ENCODE measurements around the gene TMEM51. TPM values are rescaled to one million over a fixed set of nuclear protein-coding genes. Genes with fewer than 3 reads are reported as not detected.

TMEM51 gene
- total and polyA plus RNA-seq, 2 of the 13 experiments (the other 11 are each of a cell fraction or from before 2014, with no cell fraction given) = 12.2 to 22.3 TPM

- Histone ChIP-seq H3K79me2 (ENCODE audit: insufficient read depth, low read length) (peaks cover 4% of the 10 kb centered on the region), H3K27ac (ENCODE audit: extremely low read length, insufficient read depth, low read length) (peak overlapping the region; percentile 52), H3K9ac (ENCODE audit: insufficient read depth, low read depth, low read length) (peak overlapping the region; percentile 19; the same call in 1 of the 2 replicates), H3K4me2 (ENCODE audit: low read depth, low read length) (peak overlapping the region; percentile 73), H3K9me3 (ENCODE audit: low read length) (no peaks in the 10 kb centered on the region), H2AFZ (ENCODE audit: low read length) (no peak overlapping the region), H3K4me3 (replicated peaks in 1 of 3; ENCODE audit: insufficient read depth in 1 of 3, low read depth in 2 of 3, low read length in 3 of 3) (peak overlapping the region; percentile 26 to 57 (median 35); a peak in 5 of 6 replicates), H4K20me1 (ENCODE audit: insufficient read depth, low read length) (no peaks in the 10 kb centered on the region), H3K36me3 (replicated peaks in 1 of 2; ENCODE audit: control insufficient read depth in 1 of 2, insufficient read depth in 2 of 2, low read length in 2 of 2) (no peaks in the 10 kb centered on the region), H3K4me1 (ENCODE audit: insufficient read depth, low read length) (peaks cover 66% of the 10 kb centered on the region), H3K27me3 (ENCODE audit: control insufficient read depth in 1 of 2, insufficient read depth in 2 of 2, low read length in 2 of 2) (no peaks in the 10 kb centered on the region)
- FAIRE-seq (peak; percentile 92), ATAC-seq (peak; percentile 99), DNase-seq (ENCODE audit: low spot score) (peak; percentile 96)
- no TSS peak for BruUV-seq (replicated peaks)
- 4% methylated on average over 5 of the region's 15 CpGs for WGBS (ENCODE audit: low lambda C conversion rate)
- ChIA-PET CTCF (ENCODE audit: low intra/inter-chr PET ratio, low total read pairs) (no interaction called here), POLR2A (interaction anchor here (0.8 to 2.0 kb wide), 2 partner anchors 11 to 121 kb away, joined by 3 to 12 read pairs; no protein-coding TSS in a partner anchor)
- intact Hi-C loops (cut with micrococcal nuclease; ENCODE audit: unreplicated experiment) (loop anchor here (1.0 kb wide), 1 partner anchor 11 kb away; no protein-coding TSS in a partner anchor), in situ Hi-C loops (cut with HindIII; ENCODE audit: extremely low pct_ligation_motif_present, low pct_unique_long_range_greater_than_20kb) (no loop called here)
- no peak for TF ChIP-seq ZNF652 (CRISPR knock-in tag; IDR thresholded peaks at IDR 0.05; ENCODE audit: borderline replicate concordance, low read depth)
- TF ChIP-seq CBFB (CRISPR knock-in tag; IDR thresholded peaks at IDR 0.05) = peak; percentile 54; the same call in 1 of the 2 replicates
- peak; percentile 38; the same call in 1 of the 2 replicates for TF ChIP-seq ZNF691 (CRISPR knock-in tag; IDR thresholded peaks at IDR 0.05; ENCODE audit: borderline replicate concordance, low read depth)
- peak; percentile 72; the same call in 1 of the 2 replicates for TF ChIP-seq HOXA3 (CRISPR knock-in tag; IDR thresholded peaks at IDR 0.05)
- TF ChIP-seq SP2 (CRISPR knock-in tag; IDR thresholded peaks at IDR 0.05) = no peak
- peak; percentile 71; the same call in 1 of the 2 replicates for TF ChIP-seq HOMEZ (CRISPR knock-in tag; IDR thresholded peaks at IDR 0.05; ENCODE audit: low read depth)
- TF ChIP-seq SIX1 (CRISPR knock-in tag; IDR thresholded peaks at IDR 0.05; ENCODE audit: borderline replicate concordance) = no peak
- TF ChIP-seq MTA1 (CRISPR knock-in tag; IDR thresholded peaks at IDR 0.05; ENCODE audit: borderline replicate concordance) = peak; percentile 83; the same call in 1 of the 2 replicates
- TF ChIP-seq ZNF589 (CRISPR knock-in tag; conservative IDR thresholded peaks at IDR 0.05) = no peak
- no peak for TF ChIP-seq ZNF484 (CRISPR knock-in tag; IDR thresholded peaks at IDR 0.05; ENCODE audit: borderline replicate concordance, low read depth)
- TF ChIP-seq CEBPB (IDR thresholded peaks at IDR 0.05; ENCODE audit: borderline replicate concordance, low read depth, low read length) = no peak
- no peak for TF ChIP-seq NBN (conservative IDR thresholded peaks at IDR 0.05)
- no peak for TF ChIP-seq DZIP1 (CRISPR knock-in tag; IDR thresholded peaks at IDR 0.05)
- peak; percentile 71; the same call in 1 of the 2 replicates for TF ChIP-seq ZNF503 (CRISPR knock-in tag; IDR thresholded peaks at IDR 0.05)
- TF ChIP-seq LBX2 (CRISPR knock-in tag; IDR thresholded peaks at IDR 0.05; ENCODE audit: borderline replicate concordance) = no peak
- TF ChIP-seq ZNF263 (CRISPR knock-in tag; IDR thresholded peaks at IDR 0.05) = peak; percentile 83
These were observed 13.7 kb upstream of the TMEM51 start for GRCh38 chr1:15139654-15140350.
